ENCODE results near the gene TTF2. TPM values are rescaled to one million over a fixed set of nuclear protein-coding genes. Genes with fewer than 3 reads are reported as not detected.

Gene TTF2
- total and polyA plus RNA-seq, 9 of the 15 experiments (the other 6 are each of a cell fraction or from before 2014, with no cell fraction given), result 9.4 to 71.1 (median 42.1) TPM

- 6% methylated on average over 3 of the region's 3 CpGs for whole genome bisulfite sequencing (ENCODE audit: insufficient coverage, low coverage, missing lambda C conversion rate)
- Histone ChIP-seq H2AFZ (ENCODE audit: low read depth, low read length) (no peak overlapping the region), H3K9me3 (replicated peaks; ENCODE audit: control insufficient read depth, insufficient read depth, low read depth, low read length) (no peaks in the 10 kb centered on the region), H3K9me1 (ENCODE audit: control insufficient read depth, insufficient read depth, low read length) (no peaks in the 10 kb centered on the region), H3K4me1 (replicated peaks in 1 of 2; ENCODE audit: control insufficient read depth in 2 of 2, insufficient read depth in 2 of 2, low read length in 2 of 2) (no peaks in the 10 kb centered on the region), H3K27ac (ENCODE audit: extremely low read depth, low read depth, low read length) (no peak overlapping the region), H3K9ac (ENCODE audit: insufficient read depth in 1 of 2, low read depth in 2 of 2, low read length in 2 of 2) (no peak overlapping the region), H4K20me1 (replicated peaks; ENCODE audit: control insufficient read depth, insufficient read depth, low read length) (no peaks in the 10 kb centered on the region), H3K4me3 (no peak overlapping the region), H3K36me3 (ENCODE audit: control insufficient read depth, insufficient read depth, low read length) (no peaks in the 10 kb centered on the region), H3K27me3 (ENCODE audit: control insufficient read depth in 2 of 2, insufficient read depth in 2 of 2, low read length in 2 of 2) (peaks cover 4 to 7% of the 10 kb centered on the region in 2 experiments; a peak in 4 of 5 replicates), H3K79me2 (ENCODE audit: control insufficient read depth, insufficient read depth, low read length) (no peaks in the 10 kb centered on the region), H3K4me2 (ENCODE audit: insufficient read depth, low read length) (no peak overlapping the region)
- ChIA-PET POLR2A (interaction anchor here (0.6 to 1.7 kb wide), 2 partner anchors 9 to 119 kb away, joined by 3 to 9 read pairs; no protein-coding TSS in a partner anchor), CTCF (ENCODE audit: low intra/inter-chr PET ratio) (no interaction called here)
- no peak for TF ChIP-seq RHOXF2B (CRISPR knock-in tag; conservative IDR thresholded peaks at IDR 0.05)
- TF ChIP-seq SAFB2 (IDR thresholded peaks at IDR 0.05; ENCODE audit: borderline replicate concordance, low read depth, low read length, severe bottlenecking), result no peak
- no peak for TF ChIP-seq MAFG (tag; conservative IDR thresholded peaks at IDR 0.05)
- intact Hi-C loops (cut with micrococcal nuclease) (no loop called here), in situ Hi-C loops (cut with MboI) (no loop called here)
- DNase-seq (ENCODE audit: extremely low read depth in 1 of 4, low spot score in 3 of 4) (no peak), ATAC-seq (no peak), FAIRE-seq (no peak)
- BruUV-seq (replicated peaks), result no TSS peak
These were observed 77.2 kb downstream of the TTF2 start for GRCh38 chr1:117137281-117137855.

- ATAC-seq, result no peak
- no peak overlapping the region for H3K27ac ChIP-seq (ENCODE audit: extremely low read depth, low read depth, low read length)
- no peak overlapping the region for H2AFZ ChIP-seq (ENCODE audit: low read depth, low read length)
- H3K4me2 ChIP-seq (ENCODE audit: insufficient read depth, low read length), result no peak overlapping the region
- no peaks in the 10 kb centered on the region for H3K4me1 ChIP-seq (replicated peaks in 1 of 2; ENCODE audit: control insufficient read depth in 2 of 2, insufficient read depth in 2 of 2, low read length in 2 of 2)
- TF ChIP-seq ZNF717 (CRISPR knock-in tag; IDR thresholded peaks at IDR 0.05) (no peak), SPI1 (IDR thresholded peaks at IDR 0.05; ENCODE audit: borderline replicate concordance, low read depth, low read length) (0 out of 2 replicates have a peak, but pooled peaks have one; percentile 7)
- no TSS peak for BruUV-seq (replicated peaks)
- H3K27me3 ChIP-seq (ENCODE audit: control insufficient read depth in 2 of 2, insufficient read depth in 2 of 2, low read length in 2 of 2), result peaks cover 4 to 7% of the 10 kb centered on the region in 2 experiments; a peak in 4 of 5 replicates
- no peaks in the 10 kb centered on the region for H3K36me3 ChIP-seq (ENCODE audit: control insufficient read depth, insufficient read depth, low read length)
- H3K9me3 ChIP-seq (replicated peaks; ENCODE audit: control insufficient read depth, insufficient read depth, low read depth, low read length), result no peaks in the 10 kb centered on the region
- CTCF ChIA-PET (ENCODE audit: low intra/inter-chr PET ratio), result no interaction called here
- no peak for DNase-seq (ENCODE audit: extremely low read depth in 1 of 4, low spot score in 3 of 4)
- FAIRE-seq, result no peak
- 9% methylated on average over 3 of the region's 3 CpGs for WGBS (ENCODE audit: insufficient coverage, low coverage, missing lambda C conversion rate)
- no peaks in the 10 kb centered on the region for H3K9me1 ChIP-seq (ENCODE audit: control insufficient read depth, insufficient read depth, low read length)
- in situ Hi-C loops (cut with MboI), result no loop called here
- intact Hi-C loops (cut with micrococcal nuclease), result no loop called here
- no peak overlapping the region for H3K4me3 ChIP-seq
- no peaks in the 10 kb centered on the region for H3K79me2 ChIP-seq (ENCODE audit: control insufficient read depth, insufficient read depth, low read length)
- H4K20me1 ChIP-seq (replicated peaks; ENCODE audit: control insufficient read depth, insufficient read depth, low read length), result no peaks in the 10 kb centered on the region
- H3K9ac ChIP-seq (ENCODE audit: insufficient read depth in 1 of 2, low read depth in 2 of 2, low read length in 2 of 2), result no peak overlapping the region
- POLR2A ChIA-PET, result interaction anchor here (1.7 kb wide), 1 partner anchor 10 kb away, joined by 9 read pairs; no protein-coding TSS in a partner anchor
These were observed 78.0 kb downstream of the TTF2 start for GRCh38 chr1:117138106-117138505.

Measured in K562 (cell line).